ENCODE measurements around the gene CBX8. TPM values are rescaled to one million over a fixed set of nuclear protein-coding genes. Genes with fewer than 3 reads are reported as not detected.
A peak's percentile ranks its signal among the peaks of the same experiment; 100 is the strongest.

The CBX8 gene
- 4.0 TPM for total RNA-seq

GRCh38 chr17:79796763-79797491, at the start of gene CBX8:
TSS of gene CBX8 (minus strand) at chr17:79797077. CDS start at chr17:79796998, 79 bp downstream.
- peak; percentile 97 to 100 (median 100) for DNase-seq (ENCODE audit: low read depth in 2 of 3, low spot score in 2 of 3)

DNA sequence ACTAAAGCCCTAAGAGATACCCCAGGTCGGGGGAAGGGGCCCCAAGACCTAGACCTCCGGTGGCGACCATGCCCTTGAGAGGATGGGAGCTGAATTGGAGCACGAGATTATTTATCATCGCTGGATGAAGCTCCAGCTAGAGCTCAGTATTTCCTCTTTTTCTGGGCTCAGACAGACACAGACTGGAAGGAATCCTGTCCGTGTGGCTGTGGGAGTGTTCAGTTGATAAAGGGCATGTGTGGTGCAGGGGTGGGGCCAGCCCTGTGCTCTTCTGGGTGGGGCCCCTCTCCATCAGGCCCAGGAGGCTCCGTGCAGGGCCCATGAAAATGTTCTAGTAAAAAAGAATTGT, 48.7 kb upstream of the CBX8 start:
- peak in 1 of 3 donors; percentile 56 for DNase-seq (ENCODE audit: low read depth in 2 of 3, low spot score in 2 of 3)

GRCh38 chr17:79844869-79845600, 48.2 kb upstream of the CBX8 start:
- no peak for DNase-seq (ENCODE audit: low read depth in 2 of 3, low spot score in 2 of 3)

- no peak for DNase-seq (ENCODE audit: low read depth in 2 of 3, low spot score in 2 of 3)
These were observed 47.2 kb upstream of the CBX8 start for GRCh38 chr17:79843816-79844800.

- DNase-seq (ENCODE audit: low read depth in 2 of 3, low spot score in 2 of 3) = no peak
These were observed 46.6 kb upstream of the CBX8 start for GRCh38 chr17:79843474-79843815.

- DNase-seq (ENCODE audit: low read depth in 2 of 3, low spot score in 2 of 3) = peak in 1 of 3 donors; percentile 48
These were observed 46.0 kb upstream of the CBX8 start for GRCh38 chr17:79842656-79843473.

DNA sequence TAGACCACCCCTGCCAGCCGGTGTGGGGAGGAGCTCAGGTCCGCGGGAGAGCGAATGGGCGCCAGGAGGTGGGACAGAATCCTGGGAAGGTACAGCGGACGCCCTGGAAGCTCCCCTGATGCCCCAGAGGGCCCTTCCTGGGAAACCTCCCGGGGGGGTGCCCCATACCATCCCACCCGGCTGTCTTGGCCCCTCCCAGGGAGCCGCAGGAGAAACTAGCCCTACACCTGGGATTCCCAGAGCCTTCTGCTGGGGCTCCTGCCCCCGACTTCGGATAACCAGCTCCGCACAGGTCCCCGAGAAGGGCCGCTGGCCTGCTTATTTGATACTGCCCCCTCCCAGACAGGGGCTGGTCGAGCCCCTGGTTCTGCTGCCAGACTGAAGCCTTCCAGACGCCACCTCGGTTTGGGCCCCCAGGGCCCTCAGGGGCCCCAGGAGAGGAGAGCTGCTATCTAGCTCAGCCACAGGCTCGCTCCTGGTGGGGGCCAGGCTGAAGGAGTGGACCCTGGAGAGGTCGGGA, 45.3 kb upstream of the CBX8 start:
- no peak for DNase-seq (ENCODE audit: low read depth in 2 of 3, low spot score in 2 of 3)

- no peak for DNase-seq (ENCODE audit: low read depth in 2 of 3, low spot score in 2 of 3)
These were observed 44.7 kb upstream of the CBX8 start for GRCh38 chr17:79841369-79842135.

DNA sequence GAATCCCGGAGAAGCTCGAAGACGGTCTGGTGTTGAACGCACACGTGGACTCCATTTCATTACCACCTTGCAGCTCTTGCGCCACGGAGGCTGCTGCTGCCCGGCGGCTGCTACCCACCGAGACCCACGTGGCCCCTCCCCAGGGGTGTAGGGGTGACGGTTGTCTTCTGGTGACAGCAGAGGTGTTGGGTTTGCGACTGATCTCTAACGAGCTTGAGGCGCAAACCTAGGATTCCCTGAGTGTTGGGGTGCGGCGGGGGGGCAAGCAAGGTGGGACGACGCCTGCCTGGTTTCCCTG, 44.1 kb upstream of the CBX8 start:
- no peak for DNase-seq (ENCODE audit: low read depth in 2 of 3, low spot score in 2 of 3)

DNA sequence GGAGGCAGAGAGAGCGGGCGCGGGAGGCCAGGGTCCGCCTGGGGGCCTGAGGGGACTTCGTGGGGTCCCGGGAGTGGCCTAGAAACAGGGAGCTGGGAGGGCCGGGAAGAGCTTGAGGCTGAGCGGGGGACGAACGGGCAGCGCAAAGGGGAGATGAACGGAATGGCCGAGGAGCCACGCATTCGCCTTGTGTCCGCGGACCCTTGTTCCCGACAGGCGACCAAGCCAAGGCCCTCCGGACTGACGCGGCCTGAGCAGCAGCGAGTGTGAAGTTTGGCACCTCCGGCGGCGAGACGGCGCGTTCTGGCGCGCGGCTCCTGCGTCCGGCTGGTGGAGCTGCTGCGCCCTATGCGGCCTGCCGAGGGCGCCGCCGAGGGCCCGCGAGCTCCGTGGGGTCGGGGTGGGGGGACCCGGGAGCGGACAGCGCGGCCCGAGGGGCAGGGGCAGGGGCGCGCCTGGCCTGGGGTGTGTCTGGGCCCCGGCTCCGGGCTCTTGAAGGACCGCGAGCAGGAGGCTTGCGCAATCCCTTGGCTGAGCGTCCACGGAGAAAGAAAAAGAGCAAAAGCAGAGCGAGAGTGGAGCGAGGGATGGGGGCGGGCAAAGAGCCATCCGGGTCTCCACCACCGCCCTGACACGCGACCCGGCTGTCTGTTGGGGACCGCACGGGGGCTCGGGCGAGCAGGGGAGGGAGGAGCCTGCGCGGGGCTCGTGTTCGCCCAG, 43.6 kb upstream of the CBX8 start:
- peak in 1 of 3 donors; percentile 57 for DNase-seq (ENCODE audit: low read depth in 2 of 3, low spot score in 2 of 3)

DNA sequence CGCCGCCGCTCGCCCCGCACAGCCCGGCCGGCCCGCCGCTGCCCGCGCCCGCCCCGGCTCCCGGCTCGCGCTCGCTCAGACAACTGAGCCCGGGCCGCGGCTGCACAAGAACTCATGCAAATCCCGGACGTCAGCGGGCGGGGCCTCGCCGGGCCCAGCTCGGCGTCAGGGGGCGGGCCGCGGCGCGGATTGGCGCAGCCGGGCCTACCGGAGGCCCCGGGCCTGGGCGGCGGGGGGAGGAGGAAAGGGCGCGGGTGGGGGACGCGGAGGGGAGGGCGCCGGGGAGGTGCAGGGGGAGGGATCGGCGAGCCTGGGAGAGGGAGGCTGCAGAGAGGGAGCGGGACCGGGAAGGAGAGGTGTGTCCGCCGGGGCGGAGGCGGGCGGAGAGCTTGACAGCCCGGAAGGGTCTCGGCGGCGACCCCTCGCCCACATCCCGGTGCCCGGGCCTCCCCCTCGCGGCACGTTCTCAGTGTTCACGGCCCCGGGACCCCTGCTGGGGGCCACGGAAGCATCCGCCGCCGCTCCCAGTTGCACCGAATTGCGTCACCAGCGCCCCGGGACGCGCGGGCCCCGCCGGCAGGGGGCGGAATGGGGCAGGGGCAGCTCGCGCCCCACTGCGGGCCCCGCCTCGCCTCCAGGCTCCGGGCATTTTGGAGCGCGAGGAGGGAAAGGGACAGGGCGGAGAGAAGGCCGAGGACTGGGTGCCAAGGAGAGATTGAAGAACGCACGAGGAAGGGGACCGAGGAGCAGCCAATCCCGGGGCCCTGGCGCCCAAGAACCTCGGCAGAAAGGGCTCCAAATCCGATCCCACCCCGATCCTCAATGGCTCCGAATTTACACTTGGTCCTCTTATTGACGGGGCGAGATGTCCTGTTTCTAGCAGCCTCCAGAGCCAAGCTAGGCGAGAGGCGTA, 42.7 kb upstream of the CBX8 start, which contains the start of gene CBX4:
CBX4 (minus strand) TSS at position 85 of the 913 bp plus-strand sequence. CDS start 189 bp downstream, outside the sequence.
- peak; percentile 80 to 93 (median 89) for DNase-seq (ENCODE audit: low read depth in 2 of 3, low spot score in 2 of 3)

DNA sequence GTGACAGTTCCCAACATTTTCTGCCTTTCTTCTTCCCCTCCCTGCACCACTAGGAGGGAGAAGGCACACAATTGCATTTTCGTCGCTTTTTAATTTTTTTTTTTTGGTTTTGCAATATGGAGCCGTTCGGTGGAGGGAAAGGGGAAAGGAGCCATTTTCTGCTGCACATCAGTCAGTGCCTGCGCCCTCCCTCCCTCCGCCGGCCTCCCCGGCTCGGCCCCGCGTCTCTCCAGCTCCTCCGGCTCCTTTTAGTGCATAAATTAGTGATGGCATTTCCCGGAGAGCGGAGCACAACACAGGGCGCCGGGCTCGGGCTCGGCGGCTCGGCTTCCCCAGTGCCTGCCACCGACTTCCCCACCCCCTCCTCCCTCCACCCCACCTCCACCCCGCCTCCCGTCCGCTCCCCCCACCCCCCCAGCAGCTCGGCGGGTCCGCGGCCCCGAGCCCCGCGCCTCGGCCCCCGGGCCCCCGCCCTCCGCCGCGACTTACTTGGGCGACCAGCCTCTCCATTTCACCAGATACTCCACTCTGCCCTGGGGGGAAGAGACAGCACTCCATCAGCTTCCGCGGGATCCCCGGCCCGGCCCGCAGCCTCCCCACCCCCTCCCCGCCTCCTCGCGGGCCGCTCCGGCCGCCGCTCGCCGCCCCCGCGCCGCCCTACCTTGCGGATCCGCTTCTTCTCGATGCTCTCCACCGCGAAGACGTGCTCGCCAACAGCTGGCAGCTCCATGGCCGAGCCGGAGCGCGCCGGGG, 41.8 kb upstream of the CBX8 start:
- DNase-seq (ENCODE audit: low read depth in 2 of 3, low spot score in 2 of 3) = peak in 1 of 3 donors; percentile 63

- no peak for DNase-seq (ENCODE audit: low read depth in 2 of 3, low spot score in 2 of 3)
These were observed 41.1 kb upstream of the CBX8 start for GRCh38 chr17:79837888-79838521.

- DNase-seq (ENCODE audit: low read depth in 2 of 3, low spot score in 2 of 3) = peak in 1 of 3 donors; percentile 73
These were observed 40.4 kb upstream of the CBX8 start for GRCh38 chr17:79836972-79837887.

DNA sequence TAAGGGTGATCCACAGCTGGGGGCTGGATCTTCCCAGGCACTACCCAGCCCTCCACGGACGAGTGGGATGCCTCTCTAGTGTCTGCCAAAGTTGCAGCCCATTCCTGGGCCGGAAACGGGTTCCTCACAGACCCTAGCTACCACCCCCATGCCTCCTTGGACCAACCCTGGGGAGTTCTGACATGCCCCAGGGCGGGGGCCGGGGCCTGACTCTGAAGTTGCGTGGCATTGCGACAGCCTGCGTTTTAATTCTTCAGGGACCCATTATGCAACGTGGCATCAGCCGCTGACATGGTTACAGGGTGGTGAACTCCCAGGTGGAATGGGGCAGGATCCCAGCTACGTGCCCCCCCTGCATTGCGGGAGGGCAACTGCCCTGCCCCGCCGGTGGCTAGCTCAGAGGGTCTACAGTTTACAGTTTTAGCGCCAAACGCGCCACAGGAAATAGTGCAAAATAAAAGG, 39.7 kb upstream of the CBX8 start:
- DNase-seq (ENCODE audit: low read depth in 2 of 3, low spot score in 2 of 3) = no peak
